ENCODE results near the gene FILIP1.

FILIP1 gene

DNA sequence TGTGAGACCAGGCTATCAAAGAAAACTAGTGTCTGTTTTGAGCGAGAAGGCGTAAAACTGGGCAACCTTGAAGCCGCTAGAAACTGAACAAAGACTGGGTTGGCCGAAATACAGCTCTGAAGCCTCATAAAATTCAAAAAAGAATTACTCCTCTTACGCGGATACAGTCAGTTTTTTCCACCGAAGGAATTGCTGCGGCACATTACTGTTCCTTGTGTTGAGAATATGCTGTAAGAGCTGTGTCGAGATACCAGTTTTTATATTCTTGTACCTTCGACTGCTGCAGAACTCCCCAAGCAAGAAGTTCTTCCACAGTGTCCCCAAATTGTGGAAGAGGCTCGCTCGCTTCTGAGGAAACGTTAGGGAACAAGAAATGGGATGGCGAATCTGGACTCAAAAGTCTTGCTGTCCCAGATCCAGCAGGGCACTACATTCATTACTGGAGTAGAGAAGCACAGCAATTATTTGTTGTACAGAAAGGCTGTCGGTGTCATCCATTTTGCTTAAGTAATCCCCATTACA is 249.5 kb downstream of the FILIP1 start:
- DNase-seq (ENCODE audit: extremely low spot score, insufficient read length, low read depth): no peak
- FAIRE-seq: no peak

DNA sequence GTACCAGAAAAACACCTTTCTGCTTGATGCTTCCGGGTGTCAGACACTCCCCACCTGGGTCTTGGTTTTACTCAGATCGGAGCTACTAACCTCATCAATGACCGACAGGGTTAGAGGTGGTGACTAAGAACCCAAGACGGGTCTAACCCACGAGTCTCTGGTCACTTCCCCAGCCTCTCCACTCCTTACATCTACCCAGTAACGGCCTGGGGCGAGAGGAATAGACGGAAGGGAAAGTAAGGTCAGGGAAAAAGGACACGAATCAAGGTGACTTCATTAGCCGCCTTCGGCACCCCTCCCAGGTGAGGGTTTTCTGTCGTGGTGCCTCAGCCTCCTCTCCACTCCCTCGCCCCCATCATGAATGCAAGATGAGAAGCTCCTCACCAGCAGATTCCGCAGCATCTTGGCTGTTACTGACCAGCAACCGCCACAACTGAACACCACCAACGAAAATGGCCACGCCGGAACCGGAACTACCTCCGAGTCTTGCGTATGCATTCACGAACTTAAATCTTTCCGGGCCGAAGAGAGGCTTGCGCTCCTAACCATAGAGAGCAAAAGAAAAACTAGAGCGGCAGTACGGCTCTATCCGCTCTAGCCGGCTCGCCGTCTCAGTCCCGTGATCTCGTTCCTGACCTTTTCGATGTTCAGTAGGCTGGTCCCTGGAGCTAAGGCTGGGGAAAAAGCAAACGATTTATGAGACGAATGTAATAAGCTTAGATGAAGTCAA is 250.1 kb downstream of the FILIP1 start, which contains the start of gene COX7A2:
COX7A2 (minus strand) TSS at position 469 of the 730 bp plus-strand sequence; CDS start at position 402, 67 bp downstream.
- DNase-seq (ENCODE audit: extremely low spot score, insufficient read length, low read depth) (peak; percentile 68), FAIRE-seq (peak; percentile 99)

Measured in GM18507 (cell line).